Endodermal cell (in vitro differentiated cells): Measurements from ENCODE around the gene TBC1D19. TPM values are rescaled to one million over a fixed set of nuclear protein-coding genes. Genes with fewer than 3 reads are reported as not detected.
"Not testable (repeated sequence)": the region's sequence is repeated elsewhere in the genome, so short reads cannot be mapped to it uniquely, and the experiment has no call there.

Source experiments
- DNase-seq: peaks from one replicate; pipeline ENCODE4 v3.0.0-alpha.2; 2017
- H3K27ac ChIP-seq: 2 replicates; pipeline ENCODE4 v1.5.1; 2013; ENCODE audit warnings: mild to moderate bottlenecking, low read depth, low read length, moderate library complexity
- H3K27me3 ChIP-seq: 2 replicates; pipeline ENCODE4 v1.6.1; 2013; ENCODE audit warnings: mild to moderate bottlenecking, low read length, moderate library complexity; ENCODE audit not compliant: insufficient read depth, control insufficient read depth, poor library complexity, severe bottlenecking
- H3K36me3 ChIP-seq: 2 replicates; pipeline ENCODE4 v1.7.0; 2013; ENCODE audit warnings: mild to moderate bottlenecking, low read length, moderate library complexity; ENCODE audit not compliant: control insufficient read depth, insufficient read depth
- H3K4me1 ChIP-seq: one replicate; pipeline ENCODE4 v1.7.0; 2013; ENCODE audit warnings: low read length; ENCODE audit not compliant: control insufficient read depth, insufficient read depth
- H3K4me3 ChIP-seq: 2 replicates; pipeline ENCODE4 v1.5.1; 2013; ENCODE audit warnings: mild to moderate bottlenecking, low read length, moderate library complexity
- H3K9ac ChIP-seq: 2 replicates; pipeline ENCODE4 v1.6.1; 2013; ENCODE audit warnings: mild to moderate bottlenecking, low read length, moderate library complexity; ENCODE audit not compliant: poor library complexity, severe bottlenecking; ENCODE audit errors: extremely low read depth
- H3K9me3 ChIP-seq: 2 replicates; pipeline ENCODE4 v1.6.1; 2013; ENCODE audit warnings: mild to moderate bottlenecking, low read length, moderate library complexity; ENCODE audit not compliant: control insufficient read depth
- H3K27ac Mint-ChIP-seq: 2 replicates; pipeline ENCODE4 v1.8.0; 2020; ENCODE audit warnings: mixed read lengths
- H3K27me3 Mint-ChIP-seq: 2 replicates; pipeline ENCODE4 v1.8.0; 2021; ENCODE audit warnings: mild to moderate bottlenecking, mixed read lengths; ENCODE audit not compliant: insufficient read depth
- H3K36me3 Mint-ChIP-seq: 2 replicates; pipeline ENCODE4 v1.8.0; 2020; ENCODE audit warnings: low read depth, mixed read lengths
- H3K4me1 Mint-ChIP-seq: 2 replicates; pipeline ENCODE4 v1.8.0; 2020; ENCODE audit warnings: mixed read lengths
- H3K4me3 Mint-ChIP-seq: 2 replicates; pipeline ENCODE4 v1.8.0; 2020; ENCODE audit warnings: mild to moderate bottlenecking, moderate library complexity, mixed read lengths
- H3K9me3 Mint-ChIP-seq: 2 replicates; pipeline ENCODE4 v1.8.0; 2020; ENCODE audit warnings: mild to moderate bottlenecking, mixed read lengths
- WGBS, 2 experiments: methylation state at CpG; one replicate each; pipeline versions ENCODE4 v1.1.5 to v1.1.7; 2013; ENCODE audit warnings: missing lambda C conversion rate in 2 of 2, mixed read lengths in 1 of 2; ENCODE audit not compliant: insufficient coverage in 1 of 2, insufficient read length in 1 of 2; 5-methylcytosine and 5-hydroxymethylcytosine counted together
- total RNA-seq, 2 donors: library from RNA; stranded (reverse); fragmentation: NEBNext Ultra II Directional in 1 of 2; extraction: Animal tissue kit (Norgen Biotek cat#: 25700) in 1 of 2; gene quantifications; 2 replicates in 1 of 2; 3 replicates in 1 of 2; pipeline ENCODE4 v1.2.1, GENCODE V29; 2021
- TF ChIP-seq, protein P1 (sequence below): fragments of 200-600 bp; sonication (generic); conservative IDR thresholded peaks from 2 replicates; pipeline ENCODE4 v1.5.0; 2021; ENCODE audit warnings: antibody characterized with exemption, mild to moderate bottlenecking

Gene TBC1D19
- total RNA-seq, 2 donors from 2014 or later = 7.0 to 9.9 TPM

DNA sequence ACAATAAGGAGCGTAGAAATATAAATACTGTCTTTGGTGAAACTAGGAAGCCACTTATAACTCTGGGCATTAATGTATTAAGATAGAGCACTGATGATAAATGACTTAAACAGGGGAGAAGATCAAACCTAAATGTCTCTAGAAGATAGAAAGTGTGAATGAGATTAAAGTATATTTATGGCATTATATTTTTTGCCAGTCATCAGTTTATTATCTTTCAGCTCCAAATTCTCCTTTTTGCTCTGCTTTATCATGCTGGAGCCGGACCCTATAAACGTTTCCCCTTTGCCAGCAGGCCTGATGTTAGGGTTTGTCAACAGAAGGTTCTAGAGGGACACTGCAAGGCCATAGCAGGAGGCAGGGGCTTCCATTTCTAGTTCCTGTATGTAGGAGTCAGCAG is 76.4 kb downstream of the TBC1D19 start:
- Mint-ChIP-seq H3K9me3 (peaks cover 27% of the 10 kb centered on the region), H3K27ac (no peak overlapping the region), H3K4me1 (no peaks in the 10 kb centered on the region), H3K4me3 (no peak overlapping the region), H3K27me3 (peaks cover 1% of the 10 kb centered on the region), H3K36me3 (peaks cover 18% of the 10 kb centered on the region)
- Histone ChIP-seq H3K9ac (no peak overlapping the region), H3K36me3 (no peaks in the 10 kb centered on the region), H3K27ac (no peak overlapping the region), H3K9me3 (no peaks in the 10 kb centered on the region), H3K27me3 (no peaks in the 10 kb centered on the region), H3K4me3 (no peak overlapping the region), H3K4me1 (no peaks in the 10 kb centered on the region)
- WGBS, 2 experiments = 92 to 100% methylated on average over 1 to 3 of the region's 3 CpGs
- TF ChIP-seq, protein P1, sequence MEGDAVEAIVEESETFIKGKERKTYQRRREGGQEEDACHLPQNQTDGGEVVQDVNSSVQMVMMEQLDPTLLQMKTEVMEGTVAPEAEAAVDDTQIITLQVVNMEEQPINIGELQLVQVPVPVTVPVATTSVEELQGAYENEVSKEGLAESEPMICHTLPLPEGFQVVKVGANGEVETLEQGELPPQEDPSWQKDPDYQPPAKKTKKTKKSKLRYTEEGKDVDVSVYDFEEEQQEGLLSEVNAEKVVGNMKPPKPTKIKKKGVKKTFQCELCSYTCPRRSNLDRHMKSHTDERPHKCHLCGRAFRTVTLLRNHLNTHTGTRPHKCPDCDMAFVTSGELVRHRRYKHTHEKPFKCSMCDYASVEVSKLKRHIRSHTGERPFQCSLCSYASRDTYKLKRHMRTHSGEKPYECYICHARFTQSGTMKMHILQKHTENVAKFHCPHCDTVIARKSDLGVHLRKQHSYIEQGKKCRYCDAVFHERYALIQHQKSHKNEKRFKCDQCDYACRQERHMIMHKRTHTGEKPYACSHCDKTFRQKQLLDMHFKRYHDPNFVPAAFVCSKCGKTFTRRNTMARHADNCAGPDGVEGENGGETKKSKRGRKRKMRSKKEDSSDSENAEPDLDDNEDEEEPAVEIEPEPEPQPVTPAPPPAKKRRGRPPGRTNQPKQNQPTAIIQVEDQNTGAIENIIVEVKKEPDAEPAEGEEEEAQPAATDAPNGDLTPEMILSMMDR = no peak
- no peak for DNase-seq

DNA sequence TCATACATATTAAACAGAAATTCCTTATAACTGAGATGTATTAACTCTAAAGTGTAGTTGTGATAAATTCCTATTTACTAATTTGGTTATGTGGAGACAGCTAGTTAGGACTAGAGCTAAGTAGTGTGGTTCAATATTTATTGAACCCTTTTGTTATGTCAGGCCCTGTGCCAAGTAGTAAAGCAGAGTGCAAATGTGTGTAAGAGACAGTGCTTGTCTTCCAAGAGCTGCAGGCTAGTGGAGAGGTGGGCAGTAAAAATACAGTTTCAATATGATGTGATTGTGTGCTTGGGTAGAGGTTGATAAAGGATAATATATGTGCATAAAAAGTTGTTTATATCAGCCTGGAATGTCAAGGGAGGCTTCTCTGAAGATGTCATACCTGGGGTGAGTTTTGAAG is 80.0 kb downstream of the TBC1D19 start:
- Histone ChIP-seq H3K9me3 (no peaks in the 10 kb centered on the region), H3K36me3 (no peaks in the 10 kb centered on the region), H3K4me1 (no peaks in the 10 kb centered on the region), H3K9ac (no peak overlapping the region), H3K27ac (no peak overlapping the region), H3K4me3 (no peak overlapping the region), H3K27me3 (no peaks in the 10 kb centered on the region)
- Mint-ChIP-seq H3K27ac (no peak overlapping the region), H3K4me3 (no peak overlapping the region), H3K4me1 (no peaks in the 10 kb centered on the region), H3K36me3 (no peaks in the 10 kb centered on the region), H3K27me3 (no peaks in the 10 kb centered on the region), H3K9me3 (no peaks in the 10 kb centered on the region)
- TF ChIP-seq, protein P1 = no peak
- DNase-seq = no peak

DNA sequence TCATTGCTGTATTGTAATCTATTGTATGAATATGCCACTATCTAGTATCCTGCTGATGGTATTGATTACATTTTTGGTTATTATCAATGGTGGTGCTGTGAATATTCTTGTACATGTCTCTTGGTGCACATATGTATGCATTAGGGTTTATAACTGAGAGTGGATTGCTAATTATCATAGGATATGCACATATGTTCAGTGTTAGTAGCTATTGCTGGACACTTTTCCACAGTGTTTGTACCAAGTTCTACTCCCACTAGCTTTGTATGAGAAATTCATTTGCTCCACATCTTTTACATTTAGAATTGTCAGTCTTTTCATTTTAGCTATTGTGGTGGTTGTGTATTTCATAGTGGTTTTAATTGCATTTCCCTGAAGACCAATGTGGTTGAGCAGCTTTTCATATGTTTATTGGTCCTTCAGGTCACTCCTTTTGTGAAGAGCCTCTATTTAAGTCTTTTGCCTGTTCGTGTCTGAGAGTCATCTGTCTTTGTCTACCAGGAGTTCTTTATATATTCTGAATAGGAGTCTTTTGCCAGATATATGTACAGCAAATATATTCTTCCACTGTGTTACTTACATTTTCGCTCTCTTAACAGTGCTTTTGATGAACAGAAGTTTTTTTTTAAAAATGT is 87.1 kb downstream of the TBC1D19 start:
- H3K27me3 ChIP-seq = no peaks in the 10 kb centered on the region
- H3K4me1 Mint-ChIP-seq = peaks cover 3% of the 10 kb centered on the region
- peak overlapping the region; percentile 1 for H3K27ac ChIP-seq
- DNase-seq = no peak
- no peaks in the 10 kb centered on the region for H3K4me1 ChIP-seq
- H3K36me3 Mint-ChIP-seq = no peaks in the 10 kb centered on the region
- 47% methylated on average over 1 of the region's 2 CpGs; no CpG with 5 or more reads in 1 of the 2 experiments for WGBS, 2 experiments
- H3K9me3 Mint-ChIP-seq = no peaks in the 10 kb centered on the region
- no peaks in the 10 kb centered on the region for H3K36me3 ChIP-seq
- TF ChIP-seq, protein P1 = no peak
- H3K9ac ChIP-seq = no peak overlapping the region
- no peaks in the 10 kb centered on the region for H3K27me3 Mint-ChIP-seq
- H3K27ac Mint-ChIP-seq = no peak overlapping the region
- no peaks in the 10 kb centered on the region for H3K9me3 ChIP-seq
- no peak overlapping the region for H3K4me3 ChIP-seq
- H3K4me3 Mint-ChIP-seq = no peak overlapping the region

DNA sequence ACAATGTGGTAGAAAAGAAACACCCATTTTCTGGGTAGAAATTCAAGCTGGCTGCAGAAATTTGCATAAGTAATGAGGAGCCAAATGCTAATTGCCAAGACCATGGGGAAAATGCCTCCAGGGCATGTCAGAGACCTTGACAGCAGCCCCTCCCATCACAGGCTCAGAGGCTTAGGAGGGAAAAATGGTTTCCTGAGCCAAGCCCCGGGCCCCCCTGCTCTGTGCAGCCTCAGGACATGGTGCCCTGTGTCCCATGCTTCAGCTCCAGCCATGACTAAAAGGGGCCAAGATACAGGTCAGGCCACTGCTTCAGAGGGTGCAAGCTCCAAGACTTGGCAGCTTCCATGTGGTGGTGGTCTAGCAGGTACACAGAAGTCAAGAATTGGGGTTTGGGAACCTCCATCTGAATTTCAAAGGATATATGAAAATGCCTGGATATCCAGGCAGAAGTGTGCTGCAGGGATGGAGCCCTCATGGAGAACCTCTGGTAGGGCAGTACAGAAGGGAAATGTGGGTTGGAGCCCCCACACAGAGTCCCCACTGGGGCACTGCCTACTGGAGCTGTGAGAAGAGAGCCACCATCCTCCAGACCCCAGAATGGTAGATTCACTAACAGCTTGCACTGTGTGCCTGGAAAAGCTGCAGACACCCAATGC is 95.3 kb downstream of the TBC1D19 start:
- H3K4me3 ChIP-seq, DNase-seq, H3K4me3 Mint-ChIP-seq, H3K4me1 ChIP-seq, H3K27ac Mint-ChIP-seq, H3K27ac ChIP-seq, H3K36me3 ChIP-seq, H3K4me1 Mint-ChIP-seq, H3K27me3 ChIP-seq, H3K9ac ChIP-seq, H3K27me3 Mint-ChIP-seq: not testable (repeated sequence)
- Mint-ChIP-seq H3K9me3 (peaks cover 37% of the 10 kb centered on the region), H3K36me3 (peaks cover 39% of the 10 kb centered on the region)
- 93 to 100% methylated on average over 1 of the region's 1 CpG for WGBS, 2 experiments
- peaks cover 28% of the 10 kb centered on the region for H3K9me3 ChIP-seq
